Measurements from ENCODE around the gene ZMYND8.
"Not testable (repeated sequence)": the region's sequence is repeated elsewhere in the genome, so short reads cannot be mapped to it uniquely, and the experiment has no call there.

DNA sequence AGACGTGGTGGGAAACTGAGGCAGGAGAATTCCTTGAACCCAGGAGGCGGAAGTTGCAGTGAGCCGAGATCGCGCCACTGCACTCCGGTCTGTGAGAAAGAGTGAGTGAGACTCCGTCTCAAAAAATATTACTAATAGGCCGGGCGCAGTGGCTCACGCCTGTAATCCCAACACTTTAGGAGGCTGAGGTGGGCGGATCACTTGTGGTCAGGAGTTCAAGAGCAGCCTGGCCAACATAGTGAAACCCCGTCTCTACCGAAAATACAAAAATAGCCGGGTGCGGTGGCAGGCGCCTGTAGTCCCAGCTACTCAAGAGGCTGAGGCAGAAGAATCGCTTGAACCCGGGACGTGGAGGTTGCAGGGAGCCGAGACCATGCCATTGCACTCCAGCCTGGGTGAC lies 116.4 kb downstream of the ZMYND8 start:
- not testable (repeated sequence) for TF ChIP-seq CTCF (conservative IDR thresholded peaks at IDR 0.05); EZH2 (IDR thresholded peaks at IDR 0.05; ENCODE audit: low read depth)
